SK-N-SH treated with all-trans-retinoic acid at 6 μM for 48 hours (cell line): ENCODE data around the gene CDK5RAP2.

Experiments
- ATAC-seq: fragments of 200-7000 bp; cut with Tn5 transposase; 3 replicates; pipeline ENCODE4 v1.9.1; 2020; ENCODE audit warnings: mild to moderate bottlenecking, moderate library complexity
- ARNTL ChIP-seq: fragments of 450-650 bp; formaldehyde crosslinking; IDR thresholded peaks from 2 replicates; pipeline ENCODE4 v1.5.0; 2020; ENCODE audit warnings: low read depth, mild to moderate bottlenecking, moderate library complexity, borderline replicate concordance
- BACH2 ChIP-seq: fragments of 250-450 bp; sonication (Bioruptor Pico); IDR thresholded peaks from 2 replicates; pipeline ENCODE4 v1.9.0; 2021; ENCODE audit warnings: mild to moderate bottlenecking, borderline replicate concordance
- CSDC2 ChIP-seq: fragments of 250-450 bp; sonication (Bioruptor Pico); IDR thresholded peaks from 2 replicates; pipeline ENCODE4 v1.5.0; 2020; ENCODE audit warnings: mild to moderate bottlenecking, moderate library complexity
- ESRRG ChIP-seq: fragments of 250-450 bp; sonication (Bioruptor Pico); IDR thresholded peaks from 2 replicates; pipeline ENCODE4 v1.6.1; 2021; ENCODE audit warnings: mild to moderate bottlenecking
- GLIS3 ChIP-seq: fragments of 250-450 bp; sonication (Bioruptor Pico); IDR thresholded peaks from 2 replicates; pipeline ENCODE4 v1.5.0; 2020; ENCODE audit warnings: mild to moderate bottlenecking, moderate library complexity
- ISL1 ChIP-seq: fragments of 250-450 bp; sonication (Bioruptor Pico); IDR thresholded peaks from 2 replicates; pipeline ENCODE4 v2.1.2; 2022; ENCODE audit warnings: mild to moderate bottlenecking, moderate library complexity
- OSR1 ChIP-seq: fragments of 250-450 bp; sonication (Bioruptor Pico); IDR thresholded peaks from 2 replicates; pipeline ENCODE4 v1.8.0; 2022; ENCODE audit warnings: moderate library complexity, mild to moderate bottlenecking, inconsistent platforms
- PPARA ChIP-seq: fragments of 250-450 bp; sonication (Bioruptor Pico); IDR thresholded peaks from 2 replicates; pipeline ENCODE4 v1.5.0; 2020; ENCODE audit warnings: mild to moderate bottlenecking, borderline replicate concordance
- TCF4 ChIP-seq: fragments of 250-450 bp; sonication (Bioruptor Pico); IDR thresholded peaks from 2 replicates; pipeline ENCODE4 v1.8.0; 2021; ENCODE audit warnings: mild to moderate bottlenecking, moderate library complexity, borderline replicate concordance
- TOX ChIP-seq: fragments of 250-450 bp; sonication (Bioruptor Pico); IDR thresholded peaks from 2 replicates; pipeline ENCODE4 v1.8.0; 2021; ENCODE audit warnings: mild to moderate bottlenecking, moderate library complexity, borderline replicate concordance
- ZC3H10 ChIP-seq: fragments of 250-450 bp; sonication (Bioruptor Pico); IDR thresholded peaks from 2 replicates; pipeline ENCODE4 v1.5.1; 2021; ENCODE audit warnings: mild to moderate bottlenecking, moderate library complexity
- ZFP3 ChIP-seq: fragments of 250-450 bp; sonication (Bioruptor Pico); IDR thresholded peaks from 2 replicates; pipeline ENCODE4 v1.5.0; 2020; ENCODE audit warnings: mild to moderate bottlenecking, moderate library complexity
- ZFP30 ChIP-seq: fragments of 450-650 bp; formaldehyde crosslinking; IDR thresholded peaks from 2 replicates; pipeline ENCODE4 v1.5.0; 2022; ENCODE audit warnings: mild to moderate bottlenecking, moderate library complexity
- ZNF565 ChIP-seq: fragments of 450-650 bp; formaldehyde crosslinking; conservative IDR thresholded peaks from 2 replicates; pipeline ENCODE4 v1.5.0; 2020; ENCODE audit warnings: low read depth, mild to moderate bottlenecking, moderate library complexity
- ZNF70 ChIP-seq: fragments of 450-650 bp; formaldehyde crosslinking; IDR thresholded peaks from 2 replicates; pipeline ENCODE4 v1.5.0; 2020; ENCODE audit warnings: mild to moderate bottlenecking, moderate library complexity
- ZNF8 ChIP-seq: fragments of 450-650 bp; formaldehyde crosslinking; IDR thresholded peaks from 2 replicates; pipeline ENCODE4 v1.5.0; 2020; ENCODE audit warnings: mild to moderate bottlenecking, moderate library complexity
- TF ChIP-seq, protein P1 (sequence below): fragments of 250-450 bp; sonication (Bioruptor Pico); IDR thresholded peaks from 2 replicates; pipeline ENCODE4 v1.8.0; 2020; ENCODE audit warnings: mild to moderate bottlenecking, moderate library complexity, borderline replicate concordance
- TF ChIP-seq, protein P2 (sequence below): fragments of 250-450 bp; sonication (Bioruptor Pico); IDR thresholded peaks from 2 replicates; pipeline ENCODE4 v1.8.0; 2021; ENCODE audit warnings: low read depth, mild to moderate bottlenecking, moderate library complexity, borderline replicate concordance
- TF ChIP-seq, protein P3 (sequence below): fragments of 250-450 bp; sonication (Bioruptor Pico); IDR thresholded peaks from 2 replicates; pipeline ENCODE4 v1.5.1; 2020; ENCODE audit warnings: low read depth, mild to moderate bottlenecking, moderate library complexity

The CDK5RAP2 gene

DNA sequence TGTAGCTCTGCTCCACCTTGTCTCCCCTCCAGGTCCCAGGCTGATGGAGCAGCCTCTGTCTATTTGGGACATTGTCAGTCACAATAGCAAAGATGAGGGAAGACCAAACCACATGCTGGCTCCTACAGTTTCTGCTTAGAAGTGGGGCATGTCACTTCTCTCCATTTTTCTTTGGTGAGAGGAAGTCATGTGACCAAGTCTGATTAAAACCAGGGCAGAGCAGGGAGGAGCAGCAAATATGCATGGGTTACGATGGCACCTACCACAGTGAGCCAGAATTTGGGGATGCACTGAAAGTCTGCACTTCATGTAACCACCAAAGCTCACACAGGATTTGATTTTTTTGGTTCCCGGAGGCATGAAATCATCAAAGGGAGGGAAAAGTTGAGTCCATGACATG lies 234.6 kb downstream of the CDK5RAP2 start:
- no peak for ATAC-seq

DNA sequence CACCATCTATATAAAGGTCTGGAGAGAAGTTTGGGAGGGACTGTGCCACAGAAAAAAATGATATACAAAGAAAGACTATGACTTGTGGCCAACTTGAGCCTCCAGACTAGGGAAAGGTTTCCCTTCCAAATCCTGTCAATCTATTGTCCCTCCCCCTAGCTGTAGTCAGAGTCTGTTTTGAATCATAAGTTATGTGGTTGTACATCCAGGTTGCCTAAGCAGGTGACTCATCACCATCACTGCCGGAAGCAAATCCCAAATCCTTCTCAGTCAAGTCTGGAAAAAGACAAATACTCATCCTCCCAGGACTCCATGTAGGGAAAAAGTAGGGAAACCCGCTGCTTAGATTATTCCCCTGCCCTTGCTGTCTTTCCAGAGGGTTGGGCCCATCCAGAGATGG lies 235.7 kb downstream of the CDK5RAP2 start:
- TF ChIP-seq, protein P1, sequence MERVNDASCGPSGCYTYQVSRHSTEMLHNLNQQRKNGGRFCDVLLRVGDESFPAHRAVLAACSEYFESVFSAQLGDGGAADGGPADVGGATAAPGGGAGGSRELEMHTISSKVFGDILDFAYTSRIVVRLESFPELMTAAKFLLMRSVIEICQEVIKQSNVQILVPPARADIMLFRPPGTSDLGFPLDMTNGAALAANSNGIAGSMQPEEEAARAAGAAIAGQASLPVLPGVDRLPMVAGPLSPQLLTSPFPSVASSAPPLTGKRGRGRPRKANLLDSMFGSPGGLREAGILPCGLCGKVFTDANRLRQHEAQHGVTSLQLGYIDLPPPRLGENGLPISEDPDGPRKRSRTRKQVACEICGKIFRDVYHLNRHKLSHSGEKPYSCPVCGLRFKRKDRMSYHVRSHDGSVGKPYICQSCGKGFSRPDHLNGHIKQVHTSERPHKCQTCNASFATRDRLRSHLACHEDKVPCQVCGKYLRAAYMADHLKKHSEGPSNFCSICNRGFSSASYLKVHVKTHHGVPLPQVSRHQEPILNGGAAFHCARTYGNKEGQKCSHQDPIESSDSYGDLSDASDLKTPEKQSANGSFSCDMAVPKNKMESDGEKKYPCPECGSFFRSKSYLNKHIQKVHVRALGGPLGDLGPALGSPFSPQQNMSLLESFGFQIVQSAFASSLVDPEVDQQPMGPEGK, result no peak
- TF ChIP-seq ZNF565 (no peak), TCF4 (no peak), ESRRG (CRISPR knock-in tag) (no peak)
- ATAC-seq, result peak; percentile 59; the same call in 2 of the 3 replicates

More for the DNA sequence above, 234.6 kb downstream of the CDK5RAP2 start:
- TF ChIP-seq, protein P1, result no peak
- TF ChIP-seq TOX, result no peak
- TF ChIP-seq PPARA, result no peak
- no peak for TF ChIP-seq BACH2 (CRISPR knock-in tag)
- TF ChIP-seq, protein P2, sequence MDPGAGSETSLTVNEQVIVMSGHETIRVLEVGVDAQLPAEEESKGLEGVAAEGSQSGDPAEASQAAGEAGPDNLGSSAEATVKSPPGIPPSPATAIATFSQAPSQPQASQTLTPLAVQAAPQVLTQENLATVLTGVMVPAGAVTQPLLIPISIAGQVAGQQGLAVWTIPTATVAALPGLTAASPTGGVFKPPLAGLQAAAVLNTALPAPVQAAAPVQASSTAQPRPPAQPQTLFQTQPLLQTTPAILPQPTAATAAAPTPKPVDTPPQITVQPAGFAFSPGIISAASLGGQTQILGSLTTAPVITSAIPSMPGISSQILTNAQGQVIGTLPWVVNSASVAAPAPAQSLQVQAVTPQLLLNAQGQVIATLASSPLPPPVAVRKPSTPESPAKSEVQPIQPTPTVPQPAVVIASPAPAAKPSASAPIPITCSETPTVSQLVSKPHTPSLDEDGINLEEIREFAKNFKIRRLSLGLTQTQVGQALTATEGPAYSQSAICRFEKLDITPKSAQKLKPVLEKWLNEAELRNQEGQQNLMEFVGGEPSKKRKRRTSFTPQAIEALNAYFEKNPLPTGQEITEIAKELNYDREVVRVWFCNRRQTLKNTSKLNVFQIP (CRISPR knock-in tag), result no peak
- TF ChIP-seq ZFP3 (CRISPR knock-in tag), result no peak
- no peak for TF ChIP-seq ARNTL (CRISPR knock-in tag)
- TF ChIP-seq ZC3H10 (CRISPR knock-in tag), result no peak
- TF ChIP-seq ZNF8, result no peak
- TF ChIP-seq, protein P3, sequence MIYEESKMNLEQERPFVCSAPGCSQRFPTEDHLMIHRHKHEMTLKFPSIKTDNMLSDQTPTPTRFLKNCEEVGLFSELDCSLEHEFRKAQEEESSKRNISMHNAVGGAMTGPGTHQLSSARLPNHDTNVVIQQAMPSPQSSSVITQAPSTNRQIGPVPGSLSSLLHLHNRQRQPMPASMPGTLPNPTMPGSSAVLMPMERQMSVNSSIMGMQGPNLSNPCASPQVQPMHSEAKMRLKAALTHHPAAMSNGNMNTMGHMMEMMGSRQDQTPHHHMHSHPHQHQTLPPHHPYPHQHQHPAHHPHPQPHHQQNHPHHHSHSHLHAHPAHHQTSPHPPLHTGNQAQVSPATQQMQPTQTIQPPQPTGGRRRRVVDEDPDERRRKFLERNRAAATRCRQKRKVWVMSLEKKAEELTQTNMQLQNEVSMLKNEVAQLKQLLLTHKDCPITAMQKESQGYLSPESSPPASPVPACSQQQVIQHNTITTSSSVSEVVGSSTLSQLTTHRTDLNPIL (CRISPR knock-in tag), result no peak
- TF ChIP-seq ISL1 (CRISPR knock-in tag), result no peak
- no peak for TF ChIP-seq OSR1
- no peak for TF ChIP-seq ZNF70 (CRISPR knock-in tag)
- no peak for TF ChIP-seq CSDC2 (CRISPR knock-in tag)
- TF ChIP-seq ESRRG (CRISPR knock-in tag), result no peak
- no peak for TF ChIP-seq GLIS3 (CRISPR knock-in tag)
- no peak for TF ChIP-seq TCF4

DNA sequence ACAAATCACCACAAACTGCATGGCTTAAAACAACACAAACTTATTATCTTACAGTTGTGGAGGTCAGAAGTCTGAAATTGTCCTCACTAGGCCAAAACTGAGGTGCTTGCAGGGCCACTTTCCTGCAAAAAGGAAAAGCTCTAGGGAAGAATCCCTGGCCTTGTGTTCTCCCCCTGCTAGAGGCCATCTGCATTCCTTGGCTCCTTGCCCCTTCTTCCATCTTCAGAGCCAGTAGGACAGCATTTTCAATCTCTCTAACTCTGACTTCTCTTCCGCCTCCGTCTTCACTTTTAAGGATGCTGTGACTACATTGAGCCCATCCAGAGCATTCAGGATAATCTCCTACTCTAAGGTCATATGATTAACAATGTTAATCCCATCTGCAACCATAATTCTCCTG lies 236.6 kb downstream of the CDK5RAP2 start:
- no peak for ATAC-seq
- TF ChIP-seq CSDC2 (CRISPR knock-in tag) (no peak), ARNTL (CRISPR knock-in tag) (no peak), ZFP30 (no peak), GLIS3 (CRISPR knock-in tag) (no peak), BACH2 (CRISPR knock-in tag) (no peak), ZNF565 (no peak)
